HPDE6-E6E7 (cell line): ENCODE measurements around the gene ETV6.

Source experiments
- DNase-seq: peaks from one replicate; pipeline ENCODE4 v3.0.0; 2011; ENCODE audit warnings: missing footprints; ENCODE audit errors: extremely low spot score

The ETV6 gene

GRCh38 chr12:11694528-11694927 lies 45.1 kb downstream of the ETV6 start:
- no peak for DNase-seq

- DNase-seq, result no peak
These were observed 45.8 kb downstream of the ETV6 start for GRCh38 chr12:11695321-11695720.

- DNase-seq, result no peak
These were observed 46.6 kb downstream of the ETV6 start for GRCh38 chr12:11696084-11696483.

GRCh38 chr12:11697131-11697530 lies 47.7 kb downstream of the ETV6 start:
- no peak for DNase-seq

- DNase-seq, result no peak
These were observed 48.4 kb downstream of the ETV6 start for GRCh38 chr12:11697670-11698387.

- DNase-seq, result no peak
These were observed 49.3 kb downstream of the ETV6 start for GRCh38 chr12:11698729-11699128.

- DNase-seq, result no peak
These were observed 52.0 kb downstream of the ETV6 start for GRCh38 chr12:11701433-11701832.

- no peak for DNase-seq
These were observed 53.5 kb downstream of the ETV6 start for GRCh38 chr12:11702959-11703358.

- DNase-seq, result no peak
These were observed 53.9 kb downstream of the ETV6 start for GRCh38 chr12:11703378-11703777.

- no peak for DNase-seq
These were observed 54.6 kb downstream of the ETV6 start for GRCh38 chr12:11704089-11704488.

- peak; percentile 42 for DNase-seq
These were observed 55.5 kb downstream of the ETV6 start for GRCh38 chr12:11705010-11705409.

- no peak for DNase-seq
These were observed 57.3 kb downstream of the ETV6 start for GRCh38 chr12:11706509-11707379.

- no peak for DNase-seq
These were observed 58.1 kb downstream of the ETV6 start for GRCh38 chr12:11707535-11707934.

GRCh38 chr12:11709513-11709912 lies 60.0 kb downstream of the ETV6 start:
- DNase-seq, result no peak

GRCh38 chr12:11710431-11710830 lies 61.0 kb downstream of the ETV6 start:
- no peak for DNase-seq

GRCh38 chr12:11710906-11711305 lies 61.4 kb downstream of the ETV6 start:
- no peak for DNase-seq

- DNase-seq, result no peak
These were observed 62.3 kb downstream of the ETV6 start for GRCh38 chr12:11711651-11712327.

GRCh38 chr12:11712491-11712890 lies 63.0 kb downstream of the ETV6 start:
- no peak for DNase-seq

GRCh38 chr12:11713202-11713601 lies 63.7 kb downstream of the ETV6 start:
- no peak for DNase-seq

GRCh38 chr12:11714626-11715025 lies 65.2 kb downstream of the ETV6 start:
- DNase-seq, result no peak

GRCh38 chr12:11715621-11716020 lies 66.1 kb downstream of the ETV6 start:
- no peak for DNase-seq

GRCh38 chr12:11716794-11717518 lies 67.5 kb downstream of the ETV6 start:
- DNase-seq, result no peak
